ENCODE measurements around the gene FMN2.

FMN2 gene

DNA sequence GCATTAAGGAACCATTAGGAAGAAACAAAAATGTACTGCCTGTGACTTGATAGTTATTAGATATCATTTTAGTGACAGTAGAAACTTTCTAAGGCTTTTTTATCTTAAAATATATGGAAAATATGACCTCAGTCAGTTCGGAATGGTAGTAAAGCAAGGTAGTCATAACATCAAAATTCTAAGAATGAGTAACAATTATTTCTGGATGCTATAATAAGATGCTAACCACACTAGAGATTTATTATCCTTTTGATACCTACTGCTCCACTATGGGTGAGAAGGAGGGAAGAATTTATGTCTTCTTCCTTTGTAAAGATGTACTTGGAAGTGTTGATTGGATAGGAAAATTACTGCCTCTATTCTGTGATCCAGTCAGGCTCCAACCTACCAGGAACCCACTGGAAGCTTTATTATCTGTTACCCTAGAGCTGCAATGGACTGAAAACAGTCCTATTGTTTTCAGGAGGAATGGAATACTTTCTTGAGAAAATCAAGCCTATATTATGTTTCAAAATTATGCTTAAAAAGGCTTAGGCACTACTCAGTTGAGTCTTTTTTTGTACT lies 8.8 kb downstream of the FMN2 start:
- Histone ChIP-seq H2AFZ (no peak overlapping the region), H3K27ac (no peak overlapping the region), H3K9me3 (ENCODE audit: control insufficient read depth, low read length) (no peaks in the 10 kb centered on the region), H3K4me3 (ENCODE audit: low read depth, low read length) (peak overlapping the region; percentile 54), H3K4me1 (peaks cover 5% of the 10 kb centered on the region), H3K27me3 (ENCODE audit: control insufficient read depth, insufficient read depth, low read length) (no peaks in the 10 kb centered on the region), H3K36me3 (ENCODE audit: control insufficient read depth, insufficient read depth, low read length) (no peaks in the 10 kb centered on the region), H3K79me2 (peaks cover 7% of the 10 kb centered on the region), H3K9ac (no peak overlapping the region), H3K4me2 (ENCODE audit: low read length) (peak overlapping the region; percentile 62)
- TF ChIP-seq, protein P1, sequence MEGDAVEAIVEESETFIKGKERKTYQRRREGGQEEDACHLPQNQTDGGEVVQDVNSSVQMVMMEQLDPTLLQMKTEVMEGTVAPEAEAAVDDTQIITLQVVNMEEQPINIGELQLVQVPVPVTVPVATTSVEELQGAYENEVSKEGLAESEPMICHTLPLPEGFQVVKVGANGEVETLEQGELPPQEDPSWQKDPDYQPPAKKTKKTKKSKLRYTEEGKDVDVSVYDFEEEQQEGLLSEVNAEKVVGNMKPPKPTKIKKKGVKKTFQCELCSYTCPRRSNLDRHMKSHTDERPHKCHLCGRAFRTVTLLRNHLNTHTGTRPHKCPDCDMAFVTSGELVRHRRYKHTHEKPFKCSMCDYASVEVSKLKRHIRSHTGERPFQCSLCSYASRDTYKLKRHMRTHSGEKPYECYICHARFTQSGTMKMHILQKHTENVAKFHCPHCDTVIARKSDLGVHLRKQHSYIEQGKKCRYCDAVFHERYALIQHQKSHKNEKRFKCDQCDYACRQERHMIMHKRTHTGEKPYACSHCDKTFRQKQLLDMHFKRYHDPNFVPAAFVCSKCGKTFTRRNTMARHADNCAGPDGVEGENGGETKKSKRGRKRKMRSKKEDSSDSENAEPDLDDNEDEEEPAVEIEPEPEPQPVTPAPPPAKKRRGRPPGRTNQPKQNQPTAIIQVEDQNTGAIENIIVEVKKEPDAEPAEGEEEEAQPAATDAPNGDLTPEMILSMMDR (IDR thresholded peaks at IDR 0.05): no peak

DNA sequence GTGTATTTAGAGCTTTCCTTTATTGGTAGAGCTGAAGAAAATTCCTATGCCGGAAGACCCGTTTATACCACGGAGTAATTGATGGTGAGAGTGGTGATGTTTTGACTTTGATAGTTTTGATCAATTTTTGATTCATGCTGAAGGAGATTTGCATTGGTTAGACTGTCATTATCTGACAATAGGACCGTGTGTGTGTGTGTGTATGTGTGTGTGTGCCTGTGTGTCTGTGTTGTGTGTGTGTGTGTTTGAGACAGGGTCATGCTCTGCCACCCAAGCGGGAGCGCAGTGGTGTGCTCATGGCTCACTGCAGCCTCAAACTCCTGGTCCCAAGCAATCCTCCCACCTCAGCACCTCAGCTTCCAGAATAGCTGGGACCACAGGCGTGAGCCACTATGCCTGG lies 9.6 kb downstream of the FMN2 start:
- Histone ChIP-seq H3K4me1 (peaks cover 2% of the 10 kb centered on the region), H3K27ac (no peak overlapping the region), H3K9me3 (ENCODE audit: control insufficient read depth, low read length) (no peaks in the 10 kb centered on the region), H3K4me3 (ENCODE audit: low read depth, low read length) (peak overlapping the region; percentile 50), H2AFZ (no peak overlapping the region), H3K4me2 (ENCODE audit: low read length) (peak overlapping the region; percentile 62), H3K9ac (no peak overlapping the region), H3K79me2 (peaks cover 7% of the 10 kb centered on the region), H3K27me3 (ENCODE audit: control insufficient read depth, insufficient read depth, low read length) (no peaks in the 10 kb centered on the region), H3K36me3 (ENCODE audit: control insufficient read depth, insufficient read depth, low read length) (no peaks in the 10 kb centered on the region)
- TF ChIP-seq, protein P1 (IDR thresholded peaks at IDR 0.05): no peak

DNA sequence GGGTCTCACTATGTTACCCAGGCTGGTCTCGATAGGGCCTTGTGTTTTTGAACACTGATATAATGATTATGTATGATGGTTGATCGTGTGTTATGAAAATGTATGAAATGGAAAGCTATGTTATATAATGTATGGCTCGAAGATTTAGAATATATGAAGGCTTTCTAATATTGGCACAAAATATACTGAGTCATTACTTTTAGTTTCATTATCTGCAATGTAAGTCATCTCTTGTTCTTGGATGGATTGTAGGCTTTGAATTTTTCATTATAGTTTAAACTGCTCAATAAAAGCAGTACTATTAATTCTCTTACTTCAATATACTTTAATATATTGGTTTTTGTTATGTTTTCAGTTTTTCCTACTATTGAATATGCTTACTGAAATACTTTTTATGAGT lies 10.1 kb downstream of the FMN2 start:
- TF ChIP-seq, protein P1 (IDR thresholded peaks at IDR 0.05): no peak
- no peaks in the 10 kb centered on the region for H3K27me3 ChIP-seq (ENCODE audit: control insufficient read depth, insufficient read depth, low read length)

DNA sequence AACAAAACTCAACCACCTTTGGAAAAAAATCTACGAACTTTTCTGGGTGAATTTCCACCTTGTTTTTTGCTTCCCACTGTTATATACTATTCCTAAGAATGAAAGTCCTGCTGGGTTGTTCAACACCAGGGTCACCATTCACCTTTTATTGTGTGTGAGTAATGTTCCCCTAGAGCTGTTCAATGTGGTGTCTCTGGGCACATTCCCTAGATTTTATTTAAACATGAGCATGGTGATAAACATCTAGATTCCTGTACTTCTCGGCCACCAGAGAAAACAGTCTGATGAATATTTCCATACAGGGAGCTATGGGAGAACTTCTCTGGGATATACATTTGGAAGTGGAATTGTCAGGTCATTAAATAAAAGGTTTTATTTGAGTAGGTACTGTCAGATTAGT lies 13.0 kb downstream of the FMN2 start:
- no peaks in the 10 kb centered on the region for H3K36me3 ChIP-seq (ENCODE audit: control insufficient read depth, insufficient read depth, low read length)

More for the DNA sequence above, 10.1 kb downstream of the FMN2 start:
- H2AFZ ChIP-seq: no peak overlapping the region
- H3K4me2 ChIP-seq (ENCODE audit: low read length): peak overlapping the region; percentile 62
- H3K4me3 ChIP-seq (ENCODE audit: low read depth, low read length): peak overlapping the region; percentile 50
- peaks cover 2% of the 10 kb centered on the region for H3K4me1 ChIP-seq
- H3K79me2 ChIP-seq: peaks cover 7% of the 10 kb centered on the region
- no peaks in the 10 kb centered on the region for H3K9me3 ChIP-seq (ENCODE audit: control insufficient read depth, low read length)
- no peak overlapping the region for H3K27ac ChIP-seq
- no peak overlapping the region for H3K9ac ChIP-seq
- no peaks in the 10 kb centered on the region for H3K36me3 ChIP-seq (ENCODE audit: control insufficient read depth, insufficient read depth, low read length)

More for the DNA sequence above, 13.0 kb downstream of the FMN2 start:
- Histone ChIP-seq H3K27me3 (ENCODE audit: control insufficient read depth, insufficient read depth, low read length) (no peaks in the 10 kb centered on the region), H2AFZ (no peak overlapping the region), H3K79me2 (peaks cover 6% of the 10 kb centered on the region), H3K4me1 (peaks cover 2% of the 10 kb centered on the region), H3K27ac (no peak overlapping the region), H3K4me3 (ENCODE audit: low read depth, low read length) (no peak overlapping the region), H3K9ac (no peak overlapping the region), H3K4me2 (ENCODE audit: low read length) (peak overlapping the region; percentile 22), H3K9me3 (ENCODE audit: control insufficient read depth, low read length) (no peaks in the 10 kb centered on the region)
- TF ChIP-seq, protein P1 (IDR thresholded peaks at IDR 0.05): no peak
